H9 (cell line): ENCODE measurements around the gene F13A1. TPM values are rescaled to one million over a fixed set of nuclear protein-coding genes. Genes with fewer than 3 reads are reported as not detected.

Source experiments
- DNase-seq: peaks from one replicate; pipeline ENCODE4 v3.0.0-alpha.2; 2017
- H2AFZ ChIP-seq: one replicate; pipeline ENCODE4 v1.6.1; 2013; ENCODE audit warnings: mild to moderate bottlenecking, low read length, control low read depth, moderate library complexity
- H2AK5ac ChIP-seq: 2 replicates; pipeline ENCODE4 v1.6.1; 2013; ENCODE audit warnings: low read length, control low read depth, mixed read lengths; ENCODE audit not compliant: insufficient read length
- H2BK120ac ChIP-seq: one replicate; pipeline ENCODE4 v1.6.1; 2013; ENCODE audit warnings: low read depth, mild to moderate bottlenecking, low read length, control low read depth, inconsistent platforms; ENCODE audit not compliant: poor library complexity, severe bottlenecking
- H2BK12ac ChIP-seq: 2 replicates; pipeline ENCODE4 v1.6.1; 2013; ENCODE audit warnings: low read length, control low read depth, mixed read lengths, low read depth; ENCODE audit not compliant: insufficient read length
- H2BK15ac ChIP-seq: 2 replicates; pipeline ENCODE4 v1.6.1; 2013; ENCODE audit warnings: low read depth, low read length, control low read depth
- H2BK20ac ChIP-seq: one replicate; pipeline ENCODE4 v1.6.1; 2013; ENCODE audit warnings: low read depth, mild to moderate bottlenecking, low read length, control low read depth, inconsistent platforms; ENCODE audit not compliant: poor library complexity, severe bottlenecking
- H2BK5ac ChIP-seq: 2 replicates; pipeline ENCODE4 v1.6.1; 2013; ENCODE audit warnings: low read length, control low read depth, mixed read lengths; ENCODE audit not compliant: insufficient read length
- H3K14ac ChIP-seq: 2 replicates; pipeline ENCODE4 v1.6.1; 2013; ENCODE audit warnings: low read length, control low read depth; ENCODE audit not compliant: insufficient read depth
- H3K18ac ChIP-seq: 2 replicates; pipeline ENCODE4 v1.6.1; 2013; ENCODE audit warnings: low read depth, mild to moderate bottlenecking, mixed read lengths, low read length, control low read depth; ENCODE audit not compliant: insufficient read length
- H3K23ac ChIP-seq: 2 replicates; pipeline ENCODE4 v1.6.1; 2013; ENCODE audit warnings: low read length, control low read depth, mixed read lengths, low read depth; ENCODE audit not compliant: insufficient read length
- H3K23me2 ChIP-seq: 2 replicates; pipeline ENCODE4 v1.6.1; 2013; ENCODE audit warnings: low read depth, mild to moderate bottlenecking, mixed read lengths, low read length, control low read depth; ENCODE audit not compliant: insufficient read length, poor library complexity, severe bottlenecking
- H3K27ac ChIP-seq: 2 replicates; pipeline ENCODE4 v1.5.1; 2013; ENCODE audit warnings: low read length, control low read depth, mixed read lengths, low read depth; ENCODE audit not compliant: insufficient read length
- H3K27me3 ChIP-seq: 2 replicates; pipeline ENCODE4 v1.6.1; 2013; ENCODE audit warnings: low read length, control low read depth, inconsistent platforms; ENCODE audit not compliant: insufficient read depth
- H3K4ac ChIP-seq: 2 replicates; pipeline ENCODE4 v1.6.1; 2013; ENCODE audit warnings: low read depth, mild to moderate bottlenecking, control low read depth, inconsistent platforms, low read length, moderate library complexity
- H3K4me1 ChIP-seq: 2 replicates; pipeline ENCODE4 v1.6.1; 2013; ENCODE audit warnings: low read length, control low read depth, inconsistent platforms; ENCODE audit not compliant: insufficient read depth
- H3K4me2 ChIP-seq: 2 replicates; pipeline ENCODE4 v1.6.1; 2013; ENCODE audit warnings: low read length, control low read depth, mixed read lengths; ENCODE audit not compliant: insufficient read length, insufficient read depth
- H3K56ac ChIP-seq: 2 replicates; pipeline ENCODE4 v1.6.1; 2013; ENCODE audit warnings: low read depth, mild to moderate bottlenecking, mixed read lengths, low read length, control low read depth; ENCODE audit not compliant: insufficient read length
- H3K79me1 ChIP-seq: 2 replicates; pipeline ENCODE4 v1.6.1; 2013; ENCODE audit warnings: low read depth, mild to moderate bottlenecking, moderate library complexity, low read length, control low read depth, inconsistent platforms; ENCODE audit not compliant: insufficient read depth, poor library complexity, severe bottlenecking
- H3K79me2 ChIP-seq: 2 replicates; pipeline ENCODE4 v1.6.1; 2013; ENCODE audit warnings: low read length, control low read depth, inconsistent platforms; ENCODE audit not compliant: insufficient read depth
- H3K9ac ChIP-seq: 2 replicates; pipeline ENCODE4 v1.6.1; 2013; ENCODE audit warnings: low read length, control low read depth, mixed read lengths; ENCODE audit not compliant: insufficient read length; ENCODE audit errors: extremely low read depth
- H3K9me3 ChIP-seq: one replicate; pipeline ENCODE4 v1.6.1; 2013; ENCODE audit warnings: low read depth, low read length, inconsistent platforms; ENCODE audit not compliant: control insufficient read depth
- H3T11ph ChIP-seq: one replicate; pipeline ENCODE4 v1.6.1; 2013; ENCODE audit warnings: mild to moderate bottlenecking, low read length, control low read depth, inconsistent platforms
- H4K20me1 ChIP-seq: one replicate; pipeline ENCODE4 v1.6.1; 2013; ENCODE audit not compliant: control insufficient read depth, insufficient read length, insufficient read depth
- H4K5ac ChIP-seq: 2 replicates; pipeline ENCODE4 v1.6.1; 2013; ENCODE audit warnings: low read depth, mild to moderate bottlenecking, mixed read lengths, low read length, control low read depth; ENCODE audit not compliant: insufficient read length
- H4K8ac ChIP-seq: replicated peaks from 2 replicates; pipeline ENCODE4 v1.6.1; 2013; ENCODE audit warnings: low read length, control low read depth, mixed read lengths, low read depth; ENCODE audit not compliant: insufficient read length
- H4K91ac ChIP-seq: 2 replicates; pipeline ENCODE4 v1.6.1; 2013; ENCODE audit warnings: low read depth, mild to moderate bottlenecking, moderate library complexity, mixed read lengths, low read length, control low read depth; ENCODE audit not compliant: insufficient read length
- H3K27ac Mint-ChIP-seq, 3 experiments: 2 replicates in 2 of 3; 3 replicates in 1 of 3; pipeline ENCODE4 v1.8.0; 2020 to 2021; ENCODE audit warnings: mixed read lengths in 3 of 3, mild to moderate bottlenecking in 1 of 3, moderate library complexity in 1 of 3
- H3K27me3 Mint-ChIP-seq: 2 replicates; pipeline ENCODE4 v1.8.0; 2021; ENCODE audit warnings: low read depth, mild to moderate bottlenecking, moderate library complexity, mixed read lengths
- H3K36me3 Mint-ChIP-seq, 3 experiments: 2 replicates in 2 of 3; 3 replicates in 1 of 3; pipeline ENCODE4 v1.8.0; 2020 to 2021; ENCODE audit warnings: low read depth in 3 of 3, mixed read lengths in 3 of 3; ENCODE audit not compliant: insufficient read depth in 1 of 3
- H3K4me1 Mint-ChIP-seq, 2 experiments: 2 replicates each; pipeline ENCODE4 v1.8.0; 2020; ENCODE audit warnings: mixed read lengths in 2 of 2
- H3K4me3 Mint-ChIP-seq, 2 experiments: 2 replicates in 1 of 2; 3 replicates in 1 of 2; pipeline ENCODE4 v1.8.0; 2020 to 2021; ENCODE audit warnings: mild to moderate bottlenecking in 2 of 2, mixed read lengths in 2 of 2, moderate library complexity in 1 of 2
- H3K9me3 Mint-ChIP-seq, 2 experiments: 2 replicates in 1 of 2; 3 replicates in 1 of 2; pipeline ENCODE4 v1.8.0; 2020; ENCODE audit warnings: mild to moderate bottlenecking in 2 of 2, mixed read lengths in 2 of 2, moderate library complexity in 1 of 2
- CTCF ChIP-seq: fragments of 200-600 bp; sonication (generic); conservative IDR thresholded peaks from 3 replicates; pipeline ENCODE4 v1.8.0; 2021; ENCODE audit warnings: antibody characterized with exemption, mild to moderate bottlenecking
- WGBS: extraction: QIAGEN DNeasy Blood & Tissue Kit; methylation state at CpG from one replicate; pipeline ENCODE4 v1.1.7; 2013; ENCODE audit warnings: missing lambda C conversion rate, low lambda C conversion rate, mixed read lengths; ENCODE audit not compliant: insufficient read length; ENCODE audit errors: extremely low coverage; 5-methylcytosine and 5-hydroxymethylcytosine counted together
- total RNA-seq: library from RNA; stranded (reverse); gene quantifications from 2 replicates; pipeline ENCODE4 v1.2.1, GENCODE V29; 2021

The F13A1 gene
- total RNA-seq, 1 experiment from 2014 or later, result 0.15 TPM

GRCh38 chr6:6210994-6211393 is 109.5 kb downstream of the F13A1 start:
- Histone ChIP-seq H2BK120ac (no peak overlapping the region), H2BK12ac (no peak overlapping the region), H3K27ac (no peak overlapping the region), H2AFZ (no peak overlapping the region), H2BK15ac (no peak overlapping the region), H4K5ac (no peak overlapping the region), H4K91ac (no peak overlapping the region), H4K8ac (no peak overlapping the region), H2BK5ac (no peak overlapping the region), H3K23me2 (no peaks in the 10 kb centered on the region), H3K23ac (no peak overlapping the region), H2AK5ac (no peak overlapping the region), H2BK20ac (no peak overlapping the region), H3K4ac (no peak overlapping the region), H3K27me3 (no peaks in the 10 kb centered on the region), H3T11ph (no peak overlapping the region), H3K56ac (no peak overlapping the region), H3K14ac (no peak overlapping the region), H3K79me1 (no peaks in the 10 kb centered on the region), H3K9me3 (no peaks in the 10 kb centered on the region), H4K20me1 (no peaks in the 10 kb centered on the region), H3K79me2 (no peaks in the 10 kb centered on the region), H3K9ac (no peak overlapping the region), H3K18ac (no peak overlapping the region), H3K4me2 (no peak overlapping the region), H3K4me1 (no peaks in the 10 kb centered on the region)
- H3K4me1 Mint-ChIP-seq, result no peaks in the 10 kb centered on the region
- H3K27ac Mint-ChIP-seq, result no peak overlapping the region
- no peak overlapping the region for H3K4me3 Mint-ChIP-seq
- TF ChIP-seq CTCF, result no peak
- WGBS, result no CpG with 5 or more reads among the region's 2 CpGs
- H3K27me3 Mint-ChIP-seq, result peaks cover 1% of the 10 kb centered on the region; the same call in 1 of the 2 replicates
- no peak for DNase-seq
- peaks cover 23 to 24% of the 10 kb centered on the region in 2 experiments for H3K9me3 Mint-ChIP-seq
- H3K36me3 Mint-ChIP-seq, result peaks cover 3 to 12% (median 3%) of the 10 kb centered on the region in 3 experiments; a peak in 3 of 7 replicates
